NCI-H1436 treated with DMSO at 0.1 percent for 48 hours (cell line): ENCODE results near the gene GABRG2.

Source experiments
- DNase-seq: peaks from one replicate; lab custom pipeline; 2025; lab: John Stamatoyannopoulos, UW

GABRG2 gene

DNA sequence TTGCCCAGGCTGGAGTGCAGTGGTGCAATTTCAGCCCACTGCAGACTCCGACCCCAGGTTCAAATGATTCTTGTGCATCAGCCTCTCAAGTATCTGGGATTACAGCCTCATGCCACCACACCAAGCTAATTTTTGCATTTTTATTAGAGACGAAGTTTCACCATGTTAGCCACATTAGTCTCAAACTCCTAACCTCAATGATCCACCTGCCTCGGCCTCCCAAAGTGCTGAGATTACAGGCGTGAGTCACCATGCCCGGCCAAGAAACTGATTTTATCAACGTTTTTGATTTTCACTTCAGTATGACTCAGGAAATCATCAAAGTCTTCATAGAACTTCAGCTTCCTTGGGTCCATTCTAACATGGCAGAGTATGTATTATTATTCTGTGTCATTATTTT is 125.4 kb downstream of the GABRG2 start:
- no peak for DNase-seq

DNA sequence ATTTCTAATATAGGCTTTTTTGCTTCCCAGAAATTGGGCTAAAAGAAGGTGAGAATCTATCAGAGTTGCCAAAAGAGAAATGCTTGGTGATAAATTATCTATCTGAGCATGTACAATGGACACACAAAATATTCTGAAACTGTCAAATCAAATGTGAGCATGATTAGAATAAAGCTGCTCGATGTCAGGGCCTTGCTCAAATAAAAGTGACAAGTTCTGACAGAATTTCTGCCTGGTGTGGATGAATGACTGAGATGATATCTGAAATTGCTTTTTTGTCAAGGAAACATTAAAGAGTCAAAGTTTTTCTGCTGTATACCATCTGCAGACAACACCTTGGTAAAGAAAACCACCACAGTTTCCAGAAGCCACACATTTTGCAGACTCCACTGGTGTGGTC is 128.8 kb downstream of the GABRG2 start:
- no peak for DNase-seq

DNA sequence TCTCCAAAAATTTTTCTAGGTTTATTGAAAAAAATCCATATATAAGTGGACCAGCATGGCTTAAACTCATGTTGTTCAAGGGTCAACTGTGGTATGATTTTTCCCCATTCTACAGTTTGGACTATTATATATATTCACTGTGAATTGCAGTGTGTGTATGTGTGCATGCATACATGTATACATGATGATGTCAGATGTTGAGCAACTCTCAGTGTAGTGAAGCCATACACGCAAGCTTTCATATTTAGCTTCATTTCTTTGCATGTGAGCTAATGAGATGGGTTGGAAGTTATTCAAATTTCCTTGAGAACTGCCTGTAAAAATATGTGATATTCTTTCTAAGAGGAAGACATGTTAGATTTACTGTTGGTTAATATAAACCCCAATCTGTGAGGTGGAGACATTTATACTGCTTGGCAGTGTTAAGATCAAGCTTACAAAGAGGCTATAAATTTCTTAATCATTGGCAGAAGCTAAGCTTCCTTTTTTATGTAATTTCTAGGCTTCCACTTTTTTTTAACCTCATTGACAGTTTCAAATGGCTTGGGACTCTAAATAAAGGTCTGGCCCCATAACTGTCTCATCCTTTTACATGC is 134.8 kb downstream of the GABRG2 start:
- no peak for DNase-seq
